MM.1S (cell line): Measurements from ENCODE around the gene GNAL.

Experiments
- DNase-seq: peaks from one replicate; pipeline ENCODE4 v3.0.0-alpha.2; 2015
- H2AFZ ChIP-seq: fragments of 300-600 bp; sonication (generic); 2 replicates; pipeline ENCODE4 v1.6.0; 2016; ENCODE audit warnings: antibody characterized with exemption, low read length
- H3F3A ChIP-seq: fragments of 300-600 bp; sonication (generic); 2 replicates; pipeline ENCODE4 v1.6.1; 2016; ENCODE audit warnings: mild to moderate bottlenecking, antibody characterized with exemption, low read length, moderate library complexity, mixed read lengths; ENCODE audit not compliant: insufficient read depth
- H3K27ac ChIP-seq: fragments of 300-600 bp; sonication (generic); 2 replicates; pipeline ENCODE4 v1.5.1; 2016; ENCODE audit warnings: mild to moderate bottlenecking, low read length
- H3K27me3 ChIP-seq: fragments of 300-600 bp; sonication (generic); replicated peaks from 2 replicates; pipeline ENCODE4 v1.6.0; 2016; ENCODE audit warnings: low read length; ENCODE audit not compliant: insufficient read depth
- H3K36me3 ChIP-seq: fragments of 300-600 bp; sonication (generic); replicated peaks from 2 replicates; pipeline ENCODE4 v1.6.1; 2016; ENCODE audit warnings: mild to moderate bottlenecking, low read length, mixed read lengths; ENCODE audit not compliant: insufficient read depth
- H3K4me1 ChIP-seq: fragments of 300-600 bp; sonication (generic); 2 replicates; pipeline ENCODE4 v1.6.1; 2016; ENCODE audit warnings: low read length, mixed read lengths
- H3K4me2 ChIP-seq: fragments of 300-600 bp; sonication (generic); 2 replicates; pipeline ENCODE4 v1.6.0; 2016; ENCODE audit warnings: low read depth, low read length
- H3K4me3 ChIP-seq: fragments of 300-600 bp; sonication (generic); 2 replicates; pipeline ENCODE4 v1.5.1; 2016; ENCODE audit warnings: low read length, mixed read lengths
- H3K79me2 ChIP-seq: fragments of 300-600 bp; sonication (generic); 2 replicates; pipeline ENCODE4 v1.6.1; 2016; ENCODE audit warnings: mixed run types, low read length, mixed read lengths
- H3K9ac ChIP-seq: fragments of 300-600 bp; sonication (generic); 2 replicates; pipeline ENCODE4 v1.6.1; 2016; ENCODE audit warnings: low read length, mixed read lengths
- H3K9me2 ChIP-seq: fragments of 300-600 bp; sonication (generic); replicated peaks from 2 replicates; pipeline ENCODE4 v1.6.1; 2016; ENCODE audit warnings: mild to moderate bottlenecking, low read length, mixed read lengths; ENCODE audit not compliant: insufficient read depth
- H3K9me3 ChIP-seq: fragments of 300-600 bp; sonication (generic); replicated peaks from 2 replicates; pipeline ENCODE4 v1.6.1; 2016; ENCODE audit warnings: mild to moderate bottlenecking, low read length, mixed read lengths; ENCODE audit not compliant: insufficient read depth
- H4K20me1 ChIP-seq: fragments of 300-600 bp; sonication (generic); 2 replicates; pipeline ENCODE4 v1.6.1; 2016; ENCODE audit warnings: mild to moderate bottlenecking, low read length, moderate library complexity, mixed read lengths; ENCODE audit not compliant: insufficient read depth
- CTCF ChIP-seq: fragments of 300-600 bp; sonication (generic); IDR thresholded peaks from 2 replicates; pipeline ENCODE4 v1.5.1; 2016; ENCODE audit warnings: antibody characterized with exemption, low read length, mixed read lengths
- EZH2 ChIP-seq: fragments of 300-600 bp; sonication (generic); optimal IDR thresholded peaks from 2 replicates; pipeline ENCODE3; 2017; ENCODE audit warnings: low read depth, mild to moderate bottlenecking, antibody characterized with exemption, low read length, mixed read lengths
- EZH2phosphoT487 ChIP-seq: fragments of 300-600 bp; sonication (generic); IDR thresholded peaks from 2 replicates; pipeline ENCODE4 v1.6.1; 2018; ENCODE audit warnings: antibody characterized with exemption, low read length

Gene GNAL

GRCh38 chr18:11775436-11776174 is 86.5 kb downstream of the GNAL start:
- no peaks in the 10 kb centered on the region for H3K79me2 ChIP-seq
- DNase-seq: no peak
- no peaks in the 10 kb centered on the region for H3K4me1 ChIP-seq
- H3K9me2 ChIP-seq: no peaks in the 10 kb centered on the region
- H3K9me3 ChIP-seq: no peaks in the 10 kb centered on the region
- H3K4me2 ChIP-seq: no peak overlapping the region
- no peaks in the 10 kb centered on the region for H4K20me1 ChIP-seq
- no peak overlapping the region for H3K9ac ChIP-seq
- H3K27me3 ChIP-seq: no peaks in the 10 kb centered on the region
- H3K36me3 ChIP-seq: no peaks in the 10 kb centered on the region
- no peak overlapping the region for H3K27ac ChIP-seq
- TF ChIP-seq EZH2phosphoT487 (no peak), EZH2 (no peak)
- H3F3A ChIP-seq: no peaks in the 10 kb centered on the region
- H3K4me3 ChIP-seq: no peak overlapping the region
- no peak overlapping the region for H2AFZ ChIP-seq

- H2AFZ ChIP-seq: no peak overlapping the region
- no peaks in the 10 kb centered on the region for H3K36me3 ChIP-seq
- H3K27ac ChIP-seq: no peak overlapping the region
- no peak overlapping the region for H3K4me3 ChIP-seq
- no peaks in the 10 kb centered on the region for H3K27me3 ChIP-seq
- TF ChIP-seq CTCF: no peak
- no peak for TF ChIP-seq EZH2
- no peak for TF ChIP-seq EZH2phosphoT487
- H3K9me2 ChIP-seq: no peaks in the 10 kb centered on the region
- H3K79me2 ChIP-seq: no peaks in the 10 kb centered on the region
- DNase-seq: no peak
- H3K4me2 ChIP-seq: no peak overlapping the region
- H3K9ac ChIP-seq: no peak overlapping the region
- H3K9me3 ChIP-seq: no peaks in the 10 kb centered on the region
- H3K4me1 ChIP-seq: no peaks in the 10 kb centered on the region
- H3F3A ChIP-seq: no peaks in the 10 kb centered on the region
- H4K20me1 ChIP-seq: no peaks in the 10 kb centered on the region
Measured at GRCh38 chr18:11780042-11780441, 91.0 kb downstream of the GNAL start.

GRCh38 chr18:11783716-11784331 is 94.8 kb downstream of the GNAL start:
- H3K9me3 ChIP-seq: no peaks in the 10 kb centered on the region
- no peaks in the 10 kb centered on the region for H3K4me1 ChIP-seq
- H3K4me2 ChIP-seq: no peak overlapping the region
- no peak overlapping the region for H3K27ac ChIP-seq
- no peaks in the 10 kb centered on the region for H4K20me1 ChIP-seq
- DNase-seq: no peak
- H3K27me3 ChIP-seq: no peaks in the 10 kb centered on the region
- H3K4me3 ChIP-seq: no peak overlapping the region
- H3F3A ChIP-seq: no peaks in the 10 kb centered on the region
- no peak for TF ChIP-seq EZH2phosphoT487
- TF ChIP-seq EZH2: no peak
- no peak for TF ChIP-seq CTCF
- H3K9ac ChIP-seq: no peak overlapping the region
- H3K36me3 ChIP-seq: no peaks in the 10 kb centered on the region
- H3K9me2 ChIP-seq: no peaks in the 10 kb centered on the region
- no peaks in the 10 kb centered on the region for H3K79me2 ChIP-seq
- no peak overlapping the region for H2AFZ ChIP-seq
